ENCODE results near the gene ARHGEF7.

The ARHGEF7 gene

DNA sequence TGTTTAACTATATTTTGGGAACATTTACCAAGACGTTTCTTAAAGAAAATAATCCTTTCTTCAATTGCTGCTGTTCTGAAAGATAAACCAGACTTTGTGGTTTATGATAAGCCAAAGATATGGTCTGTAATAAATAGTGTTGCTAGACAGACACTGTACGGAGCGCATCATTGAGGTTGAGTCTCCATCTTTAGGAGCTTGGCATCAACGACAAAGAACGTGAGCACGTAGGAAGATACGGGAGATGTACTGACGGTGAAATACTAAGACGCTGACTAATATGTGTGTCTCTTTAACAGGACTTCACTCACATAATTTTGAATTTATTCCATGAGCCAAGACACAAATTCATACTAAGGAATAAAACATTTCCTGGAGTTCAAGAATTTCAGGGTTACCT, 221.6 kb downstream of the ARHGEF7 start:
- H3K27me3 ChIP-seq (ENCODE audit: low read depth, low read length), result no peaks in the 10 kb centered on the region
- H3K4me1 ChIP-seq (ENCODE audit: control insufficient read depth in 1 of 2, insufficient read depth in 2 of 2, low read length in 2 of 2), result no peaks in the 10 kb centered on the region
- H3K9me3 ChIP-seq (ENCODE audit: control insufficient read depth in 1 of 2, low read length in 2 of 2), result no peaks in the 10 kb centered on the region
- H3K36me3 ChIP-seq (ENCODE audit: control insufficient read depth in 1 of 2, insufficient read depth in 2 of 2, low read length in 2 of 2), result no peaks in the 10 kb centered on the region
- no peak overlapping the region for H3K27ac ChIP-seq (ENCODE audit: low read length)
- H3K4me3 ChIP-seq (ENCODE audit: low read depth in 1 of 2, low read length in 2 of 2), result no peak overlapping the region

DNA sequence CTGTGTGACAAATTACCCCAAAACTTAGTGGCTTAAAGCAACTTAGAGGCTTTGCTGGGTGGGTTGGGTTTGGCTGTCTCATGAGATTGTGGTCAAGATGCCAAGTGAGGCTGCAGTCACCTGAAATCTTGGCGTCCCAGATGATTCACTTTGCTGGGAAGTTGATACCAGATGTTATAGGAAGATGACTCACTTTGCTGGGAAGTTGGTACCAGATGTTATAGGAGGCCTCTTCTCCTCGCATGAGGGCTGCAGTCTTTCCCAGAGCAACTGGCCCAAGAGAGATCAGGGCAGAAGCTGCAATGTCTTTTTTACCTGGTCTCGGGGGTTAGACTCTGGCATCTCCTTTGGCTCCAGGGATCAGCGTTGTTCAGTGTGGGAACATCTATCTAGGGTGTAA, 222.1 kb downstream of the ARHGEF7 start:
- Histone ChIP-seq H3K4me3 (ENCODE audit: low read depth in 1 of 2, low read length in 2 of 2) (no peak overlapping the region), H3K27ac (ENCODE audit: low read length) (no peak overlapping the region), H3K36me3 (ENCODE audit: control insufficient read depth in 1 of 2, insufficient read depth in 2 of 2, low read length in 2 of 2) (no peaks in the 10 kb centered on the region), H3K9me3 (ENCODE audit: control insufficient read depth in 1 of 2, low read length in 2 of 2) (no peaks in the 10 kb centered on the region), H3K27me3 (ENCODE audit: low read depth, low read length) (no peaks in the 10 kb centered on the region), H3K4me1 (ENCODE audit: control insufficient read depth in 1 of 2, insufficient read depth in 2 of 2, low read length in 2 of 2) (no peaks in the 10 kb centered on the region)

DNA sequence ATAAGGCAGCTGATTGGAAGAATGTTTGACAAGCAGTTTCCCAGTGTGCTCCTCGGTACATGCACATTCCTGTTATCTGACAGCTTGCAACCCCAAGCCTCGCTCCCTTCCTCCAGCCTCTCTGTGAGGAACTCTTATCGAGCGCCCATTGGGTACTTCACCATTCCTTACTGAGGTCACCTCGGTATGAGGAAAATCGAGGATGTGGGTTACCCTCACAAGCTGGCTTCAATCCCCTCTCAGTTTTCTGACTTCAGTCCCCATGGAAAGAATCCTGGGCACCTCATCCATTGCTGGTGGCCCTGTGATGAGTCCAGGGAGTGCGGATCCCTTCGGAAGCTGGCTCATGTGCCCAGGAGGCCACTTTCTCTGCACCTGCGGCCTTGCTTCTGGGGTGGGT, 222.6 kb downstream of the ARHGEF7 start:
- no peaks in the 10 kb centered on the region for H3K27me3 ChIP-seq (ENCODE audit: low read depth, low read length)
- H3K36me3 ChIP-seq (ENCODE audit: control insufficient read depth in 1 of 2, insufficient read depth in 2 of 2, low read length in 2 of 2), result peaks cover 0 to 3% of the 10 kb centered on the region in 2 donors
- H3K4me1 ChIP-seq (ENCODE audit: control insufficient read depth in 1 of 2, insufficient read depth in 2 of 2, low read length in 2 of 2), result no peaks in the 10 kb centered on the region
- H3K27ac ChIP-seq (ENCODE audit: low read length), result no peak overlapping the region
- H3K9me3 ChIP-seq (ENCODE audit: control insufficient read depth in 1 of 2, low read length in 2 of 2), result no peaks in the 10 kb centered on the region
- no peak overlapping the region for H3K4me3 ChIP-seq (ENCODE audit: low read depth in 1 of 2, low read length in 2 of 2)

DNA sequence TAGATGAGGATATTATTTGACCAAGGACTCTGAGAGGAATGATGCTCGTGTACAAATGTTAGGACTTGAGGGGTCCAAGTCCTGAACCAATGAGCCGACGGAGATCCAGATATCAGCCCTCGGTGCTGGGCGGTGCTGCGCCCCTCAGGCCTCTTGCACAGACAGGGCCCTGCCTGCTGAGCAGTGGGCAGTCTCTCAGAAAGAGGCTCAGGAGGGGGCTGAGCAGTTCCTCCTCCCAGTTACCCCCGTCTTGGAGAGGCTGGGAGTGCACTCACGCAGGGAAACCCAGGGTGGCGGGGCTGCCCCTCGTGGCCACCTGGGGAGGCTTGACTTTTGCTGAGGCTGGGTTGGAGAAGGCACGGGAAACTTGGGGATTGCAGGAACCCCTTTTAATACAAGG, 223.7 kb downstream of the ARHGEF7 start:
- Histone ChIP-seq H3K27ac (ENCODE audit: low read length) (no peak overlapping the region), H3K4me3 (ENCODE audit: low read depth in 1 of 2, low read length in 2 of 2) (no peak overlapping the region), H3K27me3 (ENCODE audit: low read depth, low read length) (no peaks in the 10 kb centered on the region), H3K9me3 (ENCODE audit: control insufficient read depth in 1 of 2, low read length in 2 of 2) (no peaks in the 10 kb centered on the region), H3K36me3 (ENCODE audit: control insufficient read depth in 1 of 2, insufficient read depth in 2 of 2, low read length in 2 of 2) (peaks cover 0 to 9% of the 10 kb centered on the region in 2 donors), H3K4me1 (ENCODE audit: control insufficient read depth in 1 of 2, insufficient read depth in 2 of 2, low read length in 2 of 2) (no peaks in the 10 kb centered on the region)

DNA sequence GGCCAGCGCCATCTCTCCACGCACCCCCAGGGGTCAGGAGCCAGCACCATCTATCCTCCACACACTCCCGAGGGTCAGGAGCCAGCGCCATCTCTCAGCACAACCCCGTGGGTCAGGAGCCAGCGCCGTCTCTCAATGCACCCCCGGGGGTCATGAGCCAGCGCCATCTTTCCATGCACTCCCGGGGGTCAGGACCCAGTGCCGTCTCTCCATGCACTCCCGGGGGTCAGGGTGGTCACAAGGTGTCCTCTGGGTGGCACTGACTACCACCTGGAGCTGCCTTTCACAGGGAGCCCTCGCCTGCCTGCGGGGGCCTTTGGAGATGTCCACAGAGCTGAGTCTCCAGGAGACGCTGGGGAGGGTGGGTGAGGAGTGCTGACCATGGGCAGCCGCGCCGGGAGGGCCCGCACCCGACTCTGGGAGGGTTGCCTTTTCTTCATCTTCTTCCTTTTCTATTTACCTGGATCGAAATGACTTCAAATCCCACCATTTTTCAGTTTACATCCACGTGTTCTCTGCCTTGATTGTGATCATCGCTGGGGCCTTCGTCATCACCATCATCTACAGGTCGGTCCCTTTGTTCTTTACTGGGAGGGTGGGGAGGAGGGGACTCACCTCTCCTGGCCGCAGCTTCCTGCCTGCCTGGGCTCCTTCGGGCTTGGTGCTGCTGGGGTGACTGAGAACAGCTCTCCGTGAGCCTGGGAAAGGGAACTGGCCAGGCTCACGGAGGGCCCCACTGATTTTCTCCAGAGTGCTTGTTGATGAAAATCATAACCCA, 224.4 kb downstream of the ARHGEF7 start:
- no peaks in the 10 kb centered on the region for H3K27me3 ChIP-seq (ENCODE audit: low read depth, low read length)
- peaks cover 0 to 9% of the 10 kb centered on the region in 2 donors for H3K36me3 ChIP-seq (ENCODE audit: control insufficient read depth in 1 of 2, insufficient read depth in 2 of 2, low read length in 2 of 2)
- H3K4me3 ChIP-seq (ENCODE audit: low read depth in 1 of 2, low read length in 2 of 2), result no peak overlapping the region
- no peaks in the 10 kb centered on the region for H3K9me3 ChIP-seq (ENCODE audit: control insufficient read depth in 1 of 2, low read length in 2 of 2)
- H3K4me1 ChIP-seq (ENCODE audit: control insufficient read depth in 1 of 2, insufficient read depth in 2 of 2, low read length in 2 of 2), result no peaks in the 10 kb centered on the region
- H3K27ac ChIP-seq (ENCODE audit: low read length), result no peak overlapping the region

DNA sequence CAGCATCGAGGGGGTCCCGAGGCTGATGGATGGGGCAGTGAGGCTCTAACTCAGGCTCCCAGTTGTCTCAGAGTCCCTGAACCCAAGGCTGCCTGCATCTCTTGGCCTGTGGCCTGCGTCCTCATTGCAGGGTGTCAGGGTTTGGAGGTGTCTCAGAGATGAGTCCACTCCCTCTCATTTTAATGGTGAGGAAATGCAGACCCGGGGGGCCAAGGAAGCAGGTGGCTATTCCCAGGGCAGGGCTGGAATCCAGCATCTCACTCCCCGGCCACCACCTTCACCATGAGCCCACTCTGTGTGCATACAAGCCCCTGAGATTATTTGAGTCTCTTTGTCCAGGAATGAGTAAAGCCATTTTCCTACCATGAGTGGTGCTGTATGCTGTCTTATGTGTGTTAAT, 226.8 kb downstream of the ARHGEF7 start:
- Histone ChIP-seq H3K4me3 (ENCODE audit: low read depth in 1 of 2, low read length in 2 of 2) (no peak overlapping the region), H3K27me3 (ENCODE audit: low read depth, low read length) (no peaks in the 10 kb centered on the region), H3K4me1 (ENCODE audit: control insufficient read depth in 1 of 2, insufficient read depth in 2 of 2, low read length in 2 of 2) (no peaks in the 10 kb centered on the region), H3K27ac (ENCODE audit: low read length) (no peak overlapping the region), H3K9me3 (ENCODE audit: control insufficient read depth in 1 of 2, low read length in 2 of 2) (no peaks in the 10 kb centered on the region), H3K36me3 (ENCODE audit: control insufficient read depth in 1 of 2, insufficient read depth in 2 of 2, low read length in 2 of 2) (peaks cover 0 to 9% of the 10 kb centered on the region in 2 donors)

DNA sequence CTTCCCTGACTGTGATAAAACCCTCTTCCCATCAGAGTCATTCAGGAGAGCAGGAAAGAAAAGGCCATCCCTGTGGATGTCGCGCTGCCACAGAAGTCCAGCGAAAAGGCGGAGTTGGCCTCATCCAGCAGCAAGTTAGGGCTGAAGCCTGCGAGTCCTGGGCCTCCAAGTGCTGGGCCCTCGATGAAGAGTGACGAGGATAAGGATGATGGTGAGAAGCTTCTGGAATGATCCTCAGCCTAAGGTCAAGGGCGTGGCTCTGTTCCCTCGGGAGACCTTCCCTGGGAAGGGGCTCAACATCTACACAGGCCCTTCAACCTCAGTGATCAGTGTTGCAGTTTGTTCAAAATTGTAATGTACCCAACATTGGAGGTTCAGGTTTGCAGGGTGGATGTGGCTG, 227.6 kb downstream of the ARHGEF7 start:
- H3K4me1 ChIP-seq (ENCODE audit: control insufficient read depth in 1 of 2, insufficient read depth in 2 of 2, low read length in 2 of 2), result no peaks in the 10 kb centered on the region
- H3K4me3 ChIP-seq (ENCODE audit: low read depth in 1 of 2, low read length in 2 of 2), result no peak overlapping the region
- no peak overlapping the region for H3K27ac ChIP-seq (ENCODE audit: low read length)
- peaks cover 0 to 9% of the 10 kb centered on the region in 2 donors for H3K36me3 ChIP-seq (ENCODE audit: control insufficient read depth in 1 of 2, insufficient read depth in 2 of 2, low read length in 2 of 2)
- H3K9me3 ChIP-seq (ENCODE audit: control insufficient read depth in 1 of 2, low read length in 2 of 2), result no peaks in the 10 kb centered on the region
- no peaks in the 10 kb centered on the region for H3K27me3 ChIP-seq (ENCODE audit: low read depth, low read length)

DNA sequence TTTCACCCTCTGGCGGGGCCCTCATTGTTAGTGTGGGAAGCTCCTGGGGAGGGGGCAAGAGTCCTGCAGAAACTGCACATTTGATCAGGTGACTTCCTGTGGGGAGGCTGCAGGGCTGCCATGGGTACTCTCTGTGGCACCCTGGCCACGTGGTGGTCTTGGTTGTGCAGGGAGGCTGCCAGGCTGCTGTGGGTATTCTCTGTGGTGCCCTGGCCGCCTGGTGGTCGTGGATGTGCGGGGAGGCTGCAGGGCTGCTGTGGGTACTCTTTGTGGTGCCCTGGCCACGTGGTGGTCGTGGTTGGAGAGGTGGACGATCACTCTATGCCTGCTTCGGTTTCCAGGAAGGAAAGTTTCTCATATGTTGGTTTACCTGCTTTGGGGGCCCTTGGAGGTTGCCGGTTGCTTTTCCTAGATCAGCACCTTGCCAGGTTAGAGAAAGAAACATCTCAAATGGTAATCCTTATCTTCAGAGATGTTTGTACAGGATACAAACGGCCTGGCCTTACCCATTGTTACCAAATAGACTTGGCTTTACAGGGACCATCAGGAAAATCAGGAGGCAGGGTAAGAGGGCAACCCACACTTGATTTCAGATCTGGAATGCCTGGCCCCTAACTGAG, 228.2 kb downstream of the ARHGEF7 start:
- H3K27me3 ChIP-seq (ENCODE audit: low read depth, low read length), result no peaks in the 10 kb centered on the region
- H3K4me3 ChIP-seq (ENCODE audit: low read depth in 1 of 2, low read length in 2 of 2), result no peak overlapping the region
- peaks cover 0 to 9% of the 10 kb centered on the region in 2 donors for H3K36me3 ChIP-seq (ENCODE audit: control insufficient read depth in 1 of 2, insufficient read depth in 2 of 2, low read length in 2 of 2)
- no peak overlapping the region for H3K27ac ChIP-seq (ENCODE audit: low read length)
- H3K9me3 ChIP-seq (ENCODE audit: control insufficient read depth in 1 of 2, low read length in 2 of 2), result no peaks in the 10 kb centered on the region
- no peaks in the 10 kb centered on the region for H3K4me1 ChIP-seq (ENCODE audit: control insufficient read depth in 1 of 2, insufficient read depth in 2 of 2, low read length in 2 of 2)

DNA sequence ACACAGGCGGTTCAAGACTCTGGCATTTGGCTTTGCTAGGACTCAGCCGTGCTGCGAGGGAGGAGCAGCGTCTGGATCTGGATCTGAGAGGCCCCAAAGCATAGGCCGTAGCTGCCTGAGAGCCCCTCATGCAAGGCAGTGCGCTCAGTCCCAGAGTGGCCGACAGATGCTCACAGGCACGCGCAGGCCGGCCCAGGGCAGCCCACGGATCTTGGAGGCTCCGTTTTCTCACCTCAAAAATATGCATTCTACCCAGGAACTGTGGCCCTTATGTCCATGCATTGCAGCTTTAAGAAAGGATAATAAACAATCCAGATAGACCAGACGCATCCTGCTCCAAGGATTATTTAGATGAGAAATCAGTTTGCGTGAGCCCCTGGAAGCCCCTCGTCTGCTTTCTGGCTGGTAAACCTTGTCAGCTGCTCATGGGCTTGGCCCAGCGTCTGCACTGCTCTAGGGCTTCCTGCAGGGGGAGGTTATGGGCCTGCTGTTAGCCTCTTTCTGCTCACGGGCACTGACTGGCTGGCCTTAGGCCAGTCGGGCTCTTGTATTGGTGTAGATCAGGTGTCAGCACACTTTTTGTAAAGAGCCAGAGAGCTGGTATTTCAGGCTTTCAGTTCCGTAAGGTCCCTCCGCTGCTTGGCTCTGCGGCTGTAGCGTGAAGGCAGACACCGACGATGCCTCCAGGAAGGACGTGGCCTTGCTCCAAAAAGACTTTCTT, 229.5 kb downstream of the ARHGEF7 start:
- Histone ChIP-seq H3K27me3 (ENCODE audit: low read depth, low read length) (no peaks in the 10 kb centered on the region), H3K4me1 (ENCODE audit: control insufficient read depth in 1 of 2, insufficient read depth in 2 of 2, low read length in 2 of 2) (no peaks in the 10 kb centered on the region), H3K9me3 (ENCODE audit: control insufficient read depth in 1 of 2, low read length in 2 of 2) (no peaks in the 10 kb centered on the region), H3K4me3 (ENCODE audit: low read depth in 1 of 2, low read length in 2 of 2) (no peak overlapping the region), H3K27ac (ENCODE audit: low read length) (no peak overlapping the region), H3K36me3 (ENCODE audit: control insufficient read depth in 1 of 2, insufficient read depth in 2 of 2, low read length in 2 of 2) (peaks cover 0 to 9% of the 10 kb centered on the region in 2 donors)

DNA sequence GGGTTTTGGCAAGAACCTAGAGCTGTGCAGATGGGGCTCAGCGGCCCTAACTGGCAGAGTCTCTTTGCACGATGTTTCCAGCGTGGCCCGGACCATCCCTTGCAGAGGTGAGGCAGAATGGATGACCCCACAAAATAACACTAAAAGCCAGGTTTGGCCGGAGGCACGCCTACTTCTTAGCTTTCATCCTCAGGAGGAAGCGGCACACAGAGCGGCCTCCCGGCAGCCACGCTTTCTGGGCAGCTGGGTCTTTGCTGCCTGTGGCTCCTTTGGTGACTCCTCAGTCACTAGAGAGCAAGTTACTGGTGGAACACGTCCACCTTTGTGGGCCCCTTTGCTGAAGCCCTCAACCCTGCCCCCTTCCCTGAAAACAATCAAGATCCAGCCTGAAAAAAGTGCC, 230.6 kb downstream of the ARHGEF7 start:
- no peaks in the 10 kb centered on the region for H3K4me1 ChIP-seq (ENCODE audit: control insufficient read depth in 1 of 2, insufficient read depth in 2 of 2, low read length in 2 of 2)
- H3K27me3 ChIP-seq (ENCODE audit: low read depth, low read length), result no peaks in the 10 kb centered on the region

DNA sequence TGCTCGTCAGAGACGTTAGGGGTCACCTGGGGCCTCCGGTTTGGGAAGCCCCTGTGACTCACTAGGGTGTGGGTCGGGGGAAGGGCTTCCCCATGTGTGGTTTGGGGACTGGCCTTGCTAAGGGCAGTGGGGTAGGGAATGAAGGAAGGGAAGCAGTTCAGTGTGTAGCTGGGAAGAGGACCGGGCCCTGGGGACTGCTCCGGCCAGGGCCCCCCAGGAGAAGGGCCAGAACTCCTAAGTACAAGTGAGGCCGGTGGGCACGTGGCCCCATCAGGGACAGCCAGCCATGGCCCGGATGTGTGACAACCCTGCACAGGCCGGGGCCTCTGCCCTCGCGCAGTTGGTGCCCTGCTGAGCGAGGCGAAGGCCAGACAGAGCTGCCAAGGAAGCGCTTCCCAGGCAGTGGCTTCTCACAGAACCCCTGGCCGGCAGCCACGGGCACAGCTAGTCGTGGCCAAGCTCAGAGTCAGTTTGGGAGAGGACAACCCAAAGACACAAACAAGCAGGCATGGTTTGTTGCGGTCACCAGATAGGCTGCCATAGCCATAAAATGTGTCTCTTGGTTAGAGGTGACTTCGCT, 231.1 kb downstream of the ARHGEF7 start:
- Histone ChIP-seq H3K9me3 (ENCODE audit: control insufficient read depth in 1 of 2, low read length in 2 of 2) (no peaks in the 10 kb centered on the region), H3K4me1 (ENCODE audit: control insufficient read depth in 1 of 2, insufficient read depth in 2 of 2, low read length in 2 of 2) (no peaks in the 10 kb centered on the region), H3K27ac (ENCODE audit: low read length) (no peak overlapping the region), H3K36me3 (ENCODE audit: control insufficient read depth in 1 of 2, insufficient read depth in 2 of 2, low read length in 2 of 2) (peaks cover 0 to 9% of the 10 kb centered on the region in 2 donors), H3K4me3 (ENCODE audit: low read depth in 1 of 2, low read length in 2 of 2) (no peak overlapping the region), H3K27me3 (ENCODE audit: low read depth, low read length) (no peaks in the 10 kb centered on the region)

More for the DNA sequence above, 230.6 kb downstream of the ARHGEF7 start:
- H3K4me3 ChIP-seq (ENCODE audit: low read depth in 1 of 2, low read length in 2 of 2), result no peak overlapping the region
- H3K27ac ChIP-seq (ENCODE audit: low read length), result no peak overlapping the region
- no peaks in the 10 kb centered on the region for H3K9me3 ChIP-seq (ENCODE audit: control insufficient read depth in 1 of 2, low read length in 2 of 2)
- H3K36me3 ChIP-seq (ENCODE audit: control insufficient read depth in 1 of 2, insufficient read depth in 2 of 2, low read length in 2 of 2), result peaks cover 0 to 9% of the 10 kb centered on the region in 2 donors

Measured in muscle layer of duodenum (tissue), 2 donors.